ENCODE measurements around the gene MS4A10. TPM values are rescaled to one million over a fixed set of nuclear protein-coding genes. Genes with fewer than 3 reads are reported as not detected.

The MS4A10 gene
- total and polyA plus RNA-seq, 9 of the 15 experiments (the other 6 are each of a cell fraction or from before 2014, with no cell fraction given): not detected

- no peak for TF ChIP-seq BRF2 (IDR thresholded peaks at IDR 0.05; ENCODE audit: borderline replicate concordance, insufficient read depth, insufficient read length)
- 0 out of 2 replicates have a peak, but pooled peaks have one; percentile 64 for TF ChIP-seq SMAD3 (CRISPR knock-in tag; conservative IDR thresholded peaks at IDR 0.05)
- peak; percentile 90; the same call in 1 of the 2 replicates for TF ChIP-seq ARID3B (CRISPR knock-in tag; IDR thresholded peaks at IDR 0.05; ENCODE audit: borderline replicate concordance)
- 0 out of 2 replicates have a peak, but pooled peaks have one; percentile 19 for TF ChIP-seq OTX1 (CRISPR knock-in tag; IDR thresholded peaks at IDR 0.05)
- TF ChIP-seq KAT8 (IDR thresholded peaks at IDR 0.05; ENCODE audit: low read depth): no peak
- no peak for TF ChIP-seq TSC22D4 (tag; IDR thresholded peaks at IDR 0.05)
- no peak for TF ChIP-seq ZNF121 (CRISPR knock-in tag; conservative IDR thresholded peaks at IDR 0.05)
- TF ChIP-seq TCF7L2 (IDR thresholded peaks at IDR 0.05; ENCODE audit: low read depth, low read length): no peak
- TF ChIP-seq ZNF407 (IDR thresholded peaks at IDR 0.05; ENCODE audit: low read depth): no peak
- TF ChIP-seq RBM17 (IDR thresholded peaks at IDR 0.05; ENCODE audit: borderline replicate concordance, low read depth, low read length): no peak
- no peak for TF ChIP-seq NR0B1 (IDR thresholded peaks at IDR 0.05; ENCODE audit: partially characterized antibody)
- TF ChIP-seq ZNF280B (CRISPR knock-in tag; IDR thresholded peaks at IDR 0.05): no peak
These were observed 56.9 kb downstream of the MS4A10 start, which contains the start of gene CCDC86 (continued) for GRCh38 chr11:60841797-60842667.
